HCT116 (cell line): ENCODE data around the gene PIN1. TPM values are rescaled to one million over a fixed set of nuclear protein-coding genes. Genes with fewer than 3 reads are reported as not detected.

Source experiments
- ATAC-seq: fragments of 200-7000 bp; cut with Tn5 transposase; 2 replicates; pipeline ENCODE4 v1.9.1; 2020; ENCODE audit warnings: mild to moderate bottlenecking, moderate library complexity
- BruUV-seq: library from RNA; stranded (reverse); fragments of 400-500 nt; replicated peaks from 2 replicates; lab custom pipeline; 2021; lab: Mats Ljungman, UMichigan
- CTCF ChIA-PET: fragments of 300-600 bp; sonication (Branson Sonifier 250); formaldehyde crosslinking; loops from one replicate; lab custom pipeline; 2021; ENCODE audit warnings: antibody characterized with exemption; lab: Charles Lee
- POLR2A ChIA-PET: fragments of 300-600, 350-600 bp; sonication (Branson Sonifier 250); formaldehyde crosslinking; loops from one replicate; lab custom pipeline; 2021; ENCODE audit warnings: antibody characterized with exemption; lab: Charles Lee
- RAD21 ChIA-PET, 2 experiments: fragments of 300-600 bp; sonication (Branson Sonifier 250); formaldehyde crosslinking; loops; one replicate each; lab custom pipeline; 2023; ENCODE audit warnings: low total read pairs in 2 of 2; ENCODE audit not compliant: uncharacterized antibody in 2 of 2, unreplicated experiment in 2 of 2, low non-redundant PET in 1 of 2; lab: Charles Lee
- DNase-seq: peaks from one replicate; pipeline ENCODE4 v3.0.0-alpha.2; 2010; ENCODE audit warnings: low read depth, low spot score
- H2AFZ ChIP-seq: fragments of 200-600 bp; shearing (Covaris generic), sonication (generic); 2 replicates; pipeline ENCODE4 v1.6.1; 2017; ENCODE audit warnings: low read depth, mixed run types, mixed read lengths, antibody characterized with exemption, low read length; ENCODE audit not compliant: poor library complexity, severe bottlenecking
- H3K27ac ChIP-seq: 2 replicates; pipeline ENCODE4 v1.5.1; 2012; ENCODE audit warnings: low read depth, low read length
- H3K27me3 ChIP-seq: fragments of 200-600 bp; sonication (generic); 2 replicates; pipeline ENCODE4 v1.6.1; 2016; ENCODE audit warnings: mixed run types, low read length, mixed read lengths; ENCODE audit not compliant: insufficient read depth
- H3K36me3 ChIP-seq, 2 experiments: fragments of 200-500 bp in 1 of 2; fragments of 200-600 bp in 1 of 2; sonication (Bioruptor generic) in 1 of 2; sonication (generic) in 1 of 2; 2 replicates each; pipeline versions ENCODE4 v1.5.1 to v1.6.1; 2014 to 2016; ENCODE audit warnings: low read length in 2 of 2, inconsistent platforms in 1 of 2, mixed read lengths in 1 of 2, mixed run types in 1 of 2; ENCODE audit not compliant: insufficient read depth in 2 of 2, control insufficient read depth in 1 of 2
- H3K4me1 ChIP-seq, 2 experiments: fragments of 200-600 bp in 1 of 2; sonication (generic) in 1 of 2; 2 replicates each; pipeline versions ENCODE4 v1.5.1 to v1.6.1; 2012 to 2017; ENCODE audit warnings: low read length in 2 of 2, inconsistent platforms in 1 of 2, mild to moderate bottlenecking in 1 of 2, mixed read lengths in 1 of 2, mixed run types in 1 of 2, moderate library complexity in 1 of 2; ENCODE audit not compliant: insufficient read depth in 2 of 2, control insufficient read depth in 1 of 2
- H3K4me2 ChIP-seq: fragments of 200-600 bp; sonication (generic); 2 replicates; pipeline ENCODE4 v1.6.1; 2017; ENCODE audit warnings: mixed run types, low read length, mixed read lengths
- H3K4me3 ChIP-seq, 2 experiments: fragments of 200-600 bp in 1 of 2; sonication (generic) in 1 of 2; replicated peaks in 1 of 2; 2 replicates each; pipeline ENCODE4 v1.5.1; 2011 to 2016; ENCODE audit warnings: low read length in 2 of 2, control low read depth in 1 of 2, low read depth in 1 of 2, mild to moderate bottlenecking in 1 of 2, mixed read lengths in 1 of 2, mixed run types in 1 of 2
- H3K79me2 ChIP-seq: fragments of 200-600 bp; sonication (generic); 2 replicates; pipeline ENCODE4 v1.6.1; 2017; ENCODE audit warnings: mild to moderate bottlenecking, mixed run types, low read length, moderate library complexity, mixed read lengths; ENCODE audit not compliant: insufficient read depth
- H3K9ac ChIP-seq: fragments of 200-600 bp; sonication (generic); 2 replicates; pipeline ENCODE4 v1.6.1; 2016; ENCODE audit warnings: low read length, mixed read lengths
- H3K9me2 ChIP-seq: fragments of 200-600 bp; sonication (generic), shearing (Covaris generic); 2 replicates; pipeline ENCODE4 v1.6.1; 2017; ENCODE audit warnings: mixed run types, mild to moderate bottlenecking, moderate library complexity; ENCODE audit not compliant: insufficient read depth
- H3K9me3 ChIP-seq, 2 experiments: fragments of 200-500 bp in 1 of 2; fragments of 200-600 bp in 1 of 2; sonication (Bioruptor generic) in 1 of 2; sonication (generic) in 1 of 2; 2 replicates each; pipeline ENCODE4 v1.6.1; 2014 to 2017; ENCODE audit warnings: low read length in 2 of 2, mixed read lengths in 2 of 2, inconsistent platforms in 1 of 2, low read depth in 1 of 2, mild to moderate bottlenecking in 1 of 2, mixed run types in 1 of 2, moderate library complexity in 1 of 2; ENCODE audit not compliant: control insufficient read depth in 1 of 2, insufficient read depth in 1 of 2
- H4K20me1 ChIP-seq: fragments of 200-600 bp; sonication (generic), shearing (Covaris generic); 2 replicates; pipeline ENCODE4 v1.6.1; 2017; ENCODE audit warnings: mixed run types, mild to moderate bottlenecking, moderate library complexity; ENCODE audit not compliant: insufficient read depth
- ATF3 ChIP-seq: IDR thresholded peaks from 2 replicates; pipeline ENCODE4 v1.6.1; 2012
- CBX3 ChIP-seq: IDR thresholded peaks from 2 replicates; pipeline ENCODE4 v1.6.1; 2012; ENCODE audit warnings: low read depth
- CEBPB ChIP-seq: IDR thresholded peaks from 2 replicates; pipeline ENCODE4 v1.6.1; 2012; ENCODE audit warnings: low read depth
- CTCF ChIP-seq, 3 experiments: fragments of 200-600 bp in 1 of 3; sonication (generic) in 1 of 3; IDR thresholded peaks in 2 of 3; conservative IDR thresholded peaks in 1 of 3; 2 replicates each; pipeline ENCODE4 v1.5.1; 2012 to 2017; ENCODE audit warnings: low read depth in 2 of 3, low read length in 2 of 3, antibody characterized with exemption in 1 of 3, borderline replicate concordance in 1 of 3, control low read depth in 1 of 3, mild to moderate bottlenecking in 1 of 3, mixed read lengths in 1 of 3, mixed run types in 1 of 3, moderate library complexity in 1 of 3; ENCODE audit not compliant: insufficient read depth in 1 of 3
- EGR1 ChIP-seq: IDR thresholded peaks from 2 replicates; pipeline ENCODE4 v1.6.1; 2012; ENCODE audit warnings: low read depth
- EZH2 ChIP-seq: fragments of 200-600 bp; sonication (generic); IDR thresholded peaks from 2 replicates; pipeline ENCODE4 v1.6.1; 2017; ENCODE audit warnings: antibody characterized with exemption, mixed run types
- FOSL1 ChIP-seq: IDR thresholded peaks from 2 replicates; pipeline ENCODE4 v1.6.1; 2012; ENCODE audit warnings: low read depth
- POLR2A ChIP-seq: IDR thresholded peaks from 2 replicates; pipeline ENCODE4 v1.7.0; 2011; ENCODE audit warnings: borderline replicate concordance; ENCODE audit not compliant: insufficient read depth, insufficient read length; ENCODE audit errors: extremely low read depth
- POLR2AphosphoS5 ChIP-seq: IDR thresholded peaks from 2 replicates; pipeline ENCODE4 v1.6.1; 2011; ENCODE audit warnings: mild to moderate bottlenecking, low read depth, low read length, moderate library complexity
- RAD21 ChIP-seq: IDR thresholded peaks from 2 replicates; pipeline ENCODE4 v1.6.1; 2012; ENCODE audit warnings: low read depth, mild to moderate bottlenecking
- REST ChIP-seq: IDR thresholded peaks from 2 replicates; pipeline ENCODE4 v1.6.1; 2012; ENCODE audit warnings: low read depth
- SIN3A ChIP-seq: IDR thresholded peaks from 2 replicates; pipeline ENCODE4 v1.6.1; 2012; ENCODE audit warnings: low read depth
- SP1 ChIP-seq: IDR thresholded peaks from 2 replicates; pipeline ENCODE4 v1.6.1; 2012; ENCODE audit warnings: low read depth
- ZFX ChIP-seq: fragments of 450-650 bp; IDR thresholded peaks from 2 replicates; pipeline ENCODE4 v1.6.1; 2017
- ZNF274 ChIP-seq: fragments of 200-500 bp; sonication (Bioruptor generic); IDR thresholded peaks from 2 replicates; pipeline ENCODE4 v1.6.1; 2014; ENCODE audit warnings: mild to moderate bottlenecking, low read depth, low read length, inconsistent platforms
- intact Hi-C: fragments of 100-400 bp; cut with micrococcal nuclease; formaldehyde crosslinking; loops from 2 replicates; pipeline ENCODE4 v1.10.0; 2022
- total RNA-seq: library from RNA; stranded (reverse); gene quantifications from one replicate; pipeline ENCODE4 v1.2.1, GENCODE V29; 2021; ENCODE audit not compliant: unreplicated experiment

PIN1 gene
- total RNA-seq, 1 experiment from 2014 or later, result 78.9 TPM

- Histone ChIP-seq H2AFZ (no peak overlapping the region), H3K79me2 (no peaks in the 10 kb centered on the region), H4K20me1 (no peaks in the 10 kb centered on the region), H3K9me2 (no peaks in the 10 kb centered on the region), H3K9me3 (no peaks in the 10 kb centered on the region), H3K4me2 (no peak overlapping the region), H3K27me3 (no peaks in the 10 kb centered on the region), H3K27ac (no peak overlapping the region), H3K36me3 (peaks cover 0 to 2% of the 10 kb centered on the region in 2 experiments; a peak in 1 of 4 replicates), H3K4me3 (no peak overlapping the region), H3K9ac (no peak overlapping the region), H3K4me1 (peaks cover 0 to 10% of the 10 kb centered on the region in 2 experiments; a peak in 2 of 4 replicates)
- ChIA-PET RAD21 (no interaction called here), POLR2A (interaction anchor here (0.5 kb wide), 1 partner anchor 50 kb away, joined by 4 read pairs; no protein-coding TSS in a partner anchor), CTCF (no interaction called here)
- TF ChIP-seq RAD21 (no peak), FOSL1 (no peak), REST (no peak), CBX3 (no peak), EGR1 (no peak), POLR2A (no peak), POLR2AphosphoS5 (no peak), ZFX (no peak), ZNF274 (no peak), CEBPB (no peak), SIN3A (no peak), EZH2 (no peak), ATF3 (no peak), SP1 (no peak), CTCF (IDR thresholded peaks at IDR 0.05 in 2 of 3, conservative IDR thresholded peaks at IDR 0.05 in 1 of 3; ENCODE audit: borderline replicate concordance in 1 of 3, insufficient read depth in 1 of 3, low read depth in 2 of 3, low read length in 2 of 3) (no peak)
- intact Hi-C loops, result no loop called here
- DNase-seq (no peak), ATAC-seq (no peak)
- no TSS peak for BruUV-seq
Measured at GRCh38 chr19:9857920-9858746, 23.0 kb downstream of the PIN1 start.
